GM19023 (cell line): ENCODE data around the gene PRSS2.
"Not testable (repeated sequence)": the region's sequence is repeated elsewhere in the genome, so short reads cannot be mapped to it uniquely, and the experiment has no call there.

Experiments
- ATAC-seq: cut with Tn5 transposase; IDR thresholded peaks from one replicate; pipeline ENCODE4 v1.9.1; 2021; ENCODE audit warnings: mild to moderate bottlenecking, moderate library complexity; ENCODE audit not compliant: unreplicated experiment

The PRSS2 gene

DNA sequence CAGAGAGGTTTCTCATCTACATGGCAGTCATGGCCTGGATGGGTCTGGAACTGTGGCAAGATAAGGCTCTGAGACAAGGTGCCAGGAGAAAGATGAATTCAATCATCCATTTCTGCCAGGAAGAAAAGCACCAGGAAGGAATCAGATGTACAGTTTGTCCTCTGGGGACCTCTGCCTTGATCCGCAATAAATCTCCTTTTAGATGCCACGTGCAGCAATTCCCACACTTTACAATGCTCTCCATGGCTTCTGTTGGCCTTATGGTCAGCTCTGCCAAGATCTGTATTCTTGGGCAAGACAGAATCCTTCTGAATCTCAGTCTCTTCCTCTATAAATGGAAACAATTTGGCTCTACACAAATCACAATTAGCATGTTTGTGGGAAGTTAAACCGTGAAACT is 12.5 kb upstream of the PRSS2 start:
- ATAC-seq: not testable (repeated sequence)

DNA sequence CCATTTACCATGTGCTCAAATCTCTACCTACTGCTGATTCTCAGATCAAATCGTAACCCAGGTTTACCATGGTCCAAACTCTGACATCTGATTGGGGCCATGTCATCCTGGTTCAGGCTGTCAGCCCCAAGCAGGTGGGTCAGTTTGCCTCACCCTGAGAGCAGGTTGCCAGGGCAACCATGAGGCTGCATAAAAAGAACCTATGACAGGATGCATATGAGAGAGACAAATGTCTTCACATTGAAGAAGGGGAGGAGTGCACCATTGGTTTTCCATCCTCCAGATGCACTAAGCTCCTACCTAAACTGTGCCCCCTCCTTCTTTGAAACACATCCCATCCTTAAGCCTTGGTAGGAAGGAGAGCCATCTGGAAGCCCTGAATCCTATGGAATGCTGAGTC is 11.3 kb upstream of the PRSS2 start:
- ATAC-seq: no peak

DNA sequence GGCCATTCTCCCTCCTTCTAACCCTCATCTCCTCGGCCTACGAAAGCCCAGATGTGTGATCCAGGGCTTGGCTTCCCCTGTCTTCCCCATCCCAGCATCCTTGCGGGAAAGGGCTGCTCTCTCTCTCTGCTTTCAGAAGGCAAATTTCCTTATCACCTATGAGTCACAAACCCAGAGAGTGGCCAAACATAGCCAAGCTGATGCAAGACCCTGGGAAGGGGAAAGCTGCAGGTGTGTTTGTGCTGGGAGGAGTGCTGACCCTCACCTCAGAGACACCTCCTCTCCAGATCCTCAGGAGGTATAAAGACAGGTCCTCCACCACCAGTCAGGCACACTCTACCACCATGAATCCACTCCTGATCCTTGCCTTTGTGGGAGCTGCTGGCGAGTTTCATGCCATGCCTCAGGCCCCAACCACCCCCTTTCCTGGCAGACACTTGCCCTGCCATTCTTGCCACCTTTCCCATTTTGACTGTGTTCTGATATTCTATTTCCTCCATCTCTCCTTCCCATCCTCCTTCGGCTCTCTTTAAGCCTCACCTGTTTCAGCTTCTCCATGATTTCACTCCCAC is 10.6 kb upstream of the PRSS2 start:
- ATAC-seq: no peak

DNA sequence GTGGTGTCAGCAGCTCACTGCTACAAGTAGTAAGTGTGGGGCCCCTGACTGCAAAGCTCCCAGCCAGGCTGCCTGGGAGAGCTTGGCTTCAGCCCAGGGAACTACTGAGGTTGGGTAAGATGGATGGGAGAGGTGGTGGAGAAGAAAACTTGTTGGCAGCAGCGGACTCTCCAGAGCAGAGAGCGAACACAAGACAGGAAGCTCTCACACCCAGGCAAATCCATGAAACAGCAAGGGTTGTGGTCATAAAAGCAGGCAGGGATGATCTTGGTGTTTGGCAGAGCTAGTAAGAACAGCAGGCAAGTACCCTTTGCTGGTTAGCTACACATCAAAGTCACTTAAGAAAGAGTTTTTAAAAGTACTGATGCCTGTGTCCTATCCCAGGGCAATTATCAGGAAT is 9.2 kb upstream of the PRSS2 start:
- not testable (repeated sequence) for ATAC-seq

DNA sequence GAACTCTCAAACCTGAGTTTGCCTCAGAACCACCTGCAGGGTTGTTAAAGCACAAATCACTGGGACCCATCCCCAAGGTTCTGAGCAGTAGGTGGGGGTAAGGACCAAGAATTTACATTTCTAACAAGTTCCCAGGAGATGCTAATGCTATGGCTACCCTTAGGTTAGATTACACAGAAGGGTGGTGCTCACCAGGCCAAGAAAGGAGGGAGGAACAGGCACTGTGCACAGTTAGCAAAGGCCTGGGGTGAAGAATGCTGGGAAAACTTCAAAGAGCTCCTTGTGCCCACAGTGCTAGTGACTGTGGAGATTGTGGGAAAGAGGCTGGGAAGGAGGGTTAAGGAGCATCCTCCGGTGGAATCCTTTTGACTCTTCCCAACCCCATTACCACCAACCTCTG is 8.7 kb upstream of the PRSS2 start:
- ATAC-seq: no peak

DNA sequence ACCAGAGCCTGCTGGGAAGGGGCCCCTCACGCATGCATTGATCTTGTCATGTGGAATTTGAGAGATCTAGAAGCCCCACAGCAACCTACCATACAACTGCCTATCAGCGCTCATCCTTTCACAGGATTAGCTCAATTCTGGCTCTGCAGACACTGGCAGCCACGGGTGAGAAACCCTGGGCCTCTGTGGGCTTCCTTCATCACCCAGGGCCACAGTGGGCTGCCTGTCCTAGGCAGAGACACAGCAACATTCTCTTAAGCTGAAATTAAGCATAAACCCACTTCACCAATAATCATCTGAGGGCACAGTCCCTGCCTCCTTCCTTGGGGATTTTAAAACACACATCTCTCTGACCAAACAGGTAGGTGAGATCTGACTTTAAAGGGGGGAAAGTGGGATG is 3.3 kb upstream of the PRSS2 start:
- no peak for ATAC-seq

DNA sequence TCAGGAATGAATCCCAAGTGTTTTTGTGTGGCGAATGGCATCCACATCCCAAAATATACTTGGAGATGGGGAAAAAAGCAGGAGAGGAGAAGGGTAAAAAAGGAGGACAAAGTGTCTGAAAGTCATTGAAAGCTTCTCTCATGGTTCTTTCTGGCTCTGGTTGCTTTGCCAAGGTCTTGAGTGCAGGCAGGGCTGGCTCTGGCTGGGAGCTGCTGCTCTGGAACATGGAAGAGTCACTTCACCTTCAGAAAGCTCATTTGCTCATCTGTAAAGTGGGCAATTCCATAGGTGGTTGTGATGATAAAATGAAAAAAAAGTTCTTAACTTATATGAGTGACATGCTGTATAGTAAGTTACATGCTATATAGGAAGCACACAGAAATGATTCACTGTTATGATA is 2.9 kb upstream of the PRSS2 start:
- no peak for ATAC-seq

DNA sequence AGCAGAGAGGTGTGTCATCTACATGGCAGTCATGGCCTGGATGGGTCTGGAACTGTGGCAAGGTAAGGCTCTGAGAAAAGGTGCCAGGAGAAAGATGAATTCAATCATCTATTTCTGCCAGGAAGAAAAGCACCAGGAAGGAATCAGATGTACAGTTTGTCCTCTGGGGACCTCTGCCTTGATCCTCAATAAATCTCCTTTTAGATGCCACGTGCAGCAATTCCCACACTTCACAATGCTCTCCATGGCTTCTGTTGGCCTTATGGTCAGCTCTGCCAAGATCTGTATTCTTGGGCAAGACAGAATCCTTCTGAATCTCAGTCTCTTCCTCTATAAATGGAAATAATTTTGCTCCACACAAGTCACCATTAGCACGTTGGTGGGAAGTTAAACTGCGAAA is 1.9 kb upstream of the PRSS2 start:
- not testable (repeated sequence) for ATAC-seq

DNA sequence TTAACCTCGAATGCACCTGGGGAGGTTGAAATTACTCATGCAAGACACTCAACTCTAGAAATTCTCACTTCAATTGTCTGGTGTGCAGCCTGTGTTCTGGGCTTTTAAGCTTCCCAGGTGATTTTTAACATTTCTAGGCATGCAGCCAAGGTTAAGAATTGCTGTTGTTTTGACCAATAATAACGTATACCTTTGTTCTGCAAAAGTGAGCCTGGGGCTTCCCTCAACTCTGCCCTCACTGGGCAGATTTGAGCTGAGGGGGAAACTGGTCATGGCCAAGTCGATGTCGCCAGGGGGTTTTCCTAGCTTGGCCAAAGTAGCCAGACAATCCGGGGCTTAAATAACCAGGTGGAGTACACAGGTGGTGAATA is 568 bp downstream of the PRSS2 start:
- ATAC-seq: peak; percentile 82

DNA sequence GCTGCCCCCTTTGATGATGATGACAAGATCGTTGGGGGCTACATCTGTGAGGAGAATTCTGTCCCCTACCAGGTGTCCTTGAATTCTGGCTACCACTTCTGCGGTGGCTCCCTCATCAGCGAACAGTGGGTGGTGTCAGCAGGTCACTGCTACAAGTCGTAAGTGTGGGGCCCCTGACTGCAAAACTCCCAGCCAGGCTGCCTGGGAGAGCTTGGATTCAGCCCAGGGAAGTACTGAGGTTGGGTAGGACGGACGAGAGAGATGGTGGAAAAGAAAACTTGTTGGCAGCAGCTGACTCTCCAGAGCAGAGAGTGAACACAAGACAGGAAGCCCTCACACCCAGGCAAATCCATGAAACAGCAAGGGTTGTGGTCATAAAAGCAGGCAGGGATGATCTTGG is 1.3 kb downstream of the PRSS2 start:
- no peak for ATAC-seq

DNA sequence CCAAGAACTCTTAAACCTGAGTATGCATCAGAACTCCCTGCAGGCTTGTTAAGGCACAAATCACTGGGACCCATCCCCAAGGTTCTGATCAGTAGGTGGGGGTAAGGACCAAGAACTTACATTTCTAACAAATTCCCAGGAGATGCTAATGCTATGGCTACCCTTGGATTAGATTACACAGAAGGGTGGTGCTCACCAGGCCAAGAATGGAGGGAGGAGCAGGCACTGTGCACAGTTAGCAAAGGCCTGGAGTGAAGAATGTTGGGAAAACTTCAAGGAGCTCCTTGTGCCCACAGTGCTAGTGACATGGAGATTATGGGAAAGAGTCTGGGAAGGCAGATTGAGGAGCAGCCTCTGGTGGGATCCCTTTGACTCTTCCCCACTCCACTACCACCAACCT is 1.9 kb downstream of the PRSS2 start:
- ATAC-seq: no peak

DNA sequence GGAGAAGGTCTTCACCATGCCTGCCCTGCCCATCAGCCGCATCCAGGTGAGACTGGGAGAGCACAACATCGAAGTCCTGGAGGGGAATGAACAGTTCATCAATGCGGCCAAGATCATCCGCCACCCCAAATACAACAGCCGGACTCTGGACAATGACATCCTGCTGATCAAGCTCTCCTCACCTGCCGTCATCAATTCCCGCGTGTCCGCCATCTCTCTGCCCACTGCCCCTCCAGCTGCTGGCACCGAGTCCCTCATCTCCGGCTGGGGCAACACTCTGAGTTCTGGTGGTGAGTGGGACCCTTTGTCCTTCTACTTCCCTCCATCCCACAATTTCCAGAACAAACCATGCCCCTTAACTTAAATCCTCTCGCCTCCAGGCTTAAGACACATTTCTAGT is 2.5 kb downstream of the PRSS2 start:
- no peak for ATAC-seq

DNA sequence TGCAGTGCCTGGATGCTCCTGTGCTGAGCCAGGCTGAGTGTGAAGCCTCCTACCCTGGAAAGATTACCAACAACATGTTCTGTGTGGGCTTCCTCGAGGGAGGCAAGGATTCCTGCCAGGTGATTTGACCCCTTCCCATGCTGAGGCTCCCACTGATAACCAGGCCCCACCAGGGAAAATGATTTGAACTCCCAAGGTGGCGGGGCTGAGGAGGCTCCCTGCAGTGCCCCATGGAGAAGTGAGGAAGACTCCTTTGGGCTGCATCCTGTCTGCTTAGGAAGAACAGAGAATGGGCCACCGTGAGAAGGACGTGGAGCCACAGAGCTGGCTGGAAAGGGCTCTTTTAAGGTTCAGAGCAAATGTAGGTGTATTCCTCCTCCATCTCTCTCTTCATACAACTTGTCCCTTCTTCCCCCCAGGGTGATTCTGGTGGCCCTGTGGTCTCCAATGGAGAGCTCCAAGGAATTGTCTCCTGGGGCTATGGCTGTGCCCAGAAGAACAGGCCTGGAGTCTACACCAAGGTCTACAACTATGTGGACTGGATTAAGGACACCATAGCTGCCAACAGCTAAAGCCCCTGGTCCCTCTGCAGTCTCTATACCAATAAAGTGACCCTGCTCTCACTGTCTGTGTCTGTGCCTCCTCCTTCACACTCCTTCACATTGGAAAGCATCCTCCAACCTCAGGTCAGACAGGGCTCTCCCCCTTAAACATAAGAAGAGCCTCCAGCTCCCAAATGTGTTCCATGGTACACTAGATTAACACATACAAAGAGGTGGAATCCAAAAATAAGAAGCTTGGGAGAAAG is 3.4 kb downstream of the PRSS2 start:
- no peak for ATAC-seq

DNA sequence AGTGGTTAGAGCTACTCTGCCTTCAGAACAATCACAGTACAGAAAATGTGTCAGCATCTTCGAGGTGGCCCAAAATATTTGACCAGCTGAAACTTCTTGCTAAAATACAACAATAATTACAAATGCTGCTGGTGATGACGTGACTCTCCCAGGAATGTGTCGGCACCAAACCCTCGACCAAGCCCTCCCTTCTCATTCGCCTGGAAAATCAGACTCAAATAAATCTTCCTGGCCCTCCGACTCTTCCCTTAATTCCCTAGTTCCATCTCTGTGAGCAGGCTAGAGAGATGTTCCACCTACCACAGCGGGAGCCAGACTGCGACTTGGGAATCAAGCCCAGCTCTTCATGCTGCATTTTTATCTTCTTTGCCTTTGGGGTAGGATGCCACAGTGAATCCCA is 4.1 kb downstream of the PRSS2 start:
- ATAC-seq: no peak

DNA sequence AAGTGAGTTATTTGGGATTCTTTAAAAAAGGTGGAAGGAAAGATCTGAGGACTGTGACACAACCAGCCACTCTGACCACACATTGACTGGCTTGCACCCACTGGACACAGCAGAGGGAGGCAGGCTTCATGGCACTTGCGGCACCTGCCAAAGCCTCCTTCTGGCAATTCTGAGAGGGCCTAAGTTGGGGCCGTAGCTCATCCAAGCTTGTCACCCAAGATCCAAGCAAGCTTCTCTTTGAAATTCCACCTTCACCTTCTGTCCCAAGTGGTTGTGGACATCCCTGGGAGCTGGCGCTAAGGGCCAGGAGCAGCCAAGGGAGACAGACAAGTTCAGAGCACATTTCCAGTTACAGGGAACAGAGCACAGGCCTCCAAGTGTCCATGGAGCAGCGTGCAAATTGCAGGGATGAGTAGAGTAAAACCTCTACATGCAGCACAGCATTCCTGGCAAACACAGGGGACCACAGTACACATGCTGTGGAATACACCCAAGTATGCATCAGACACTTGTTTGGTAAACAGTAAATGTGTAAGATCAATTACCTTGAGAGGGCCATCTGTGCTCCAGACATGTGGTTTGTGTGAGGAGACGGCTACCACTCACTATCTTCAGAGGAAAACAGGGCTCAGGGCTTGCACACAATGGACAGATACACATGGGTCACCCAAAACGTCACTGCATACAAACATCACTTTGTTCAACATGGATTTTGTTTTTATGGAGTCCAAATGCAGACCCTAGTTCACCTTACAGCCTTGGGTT is 4.8 kb downstream of the PRSS2 start:
- not testable (repeated sequence) for ATAC-seq

DNA sequence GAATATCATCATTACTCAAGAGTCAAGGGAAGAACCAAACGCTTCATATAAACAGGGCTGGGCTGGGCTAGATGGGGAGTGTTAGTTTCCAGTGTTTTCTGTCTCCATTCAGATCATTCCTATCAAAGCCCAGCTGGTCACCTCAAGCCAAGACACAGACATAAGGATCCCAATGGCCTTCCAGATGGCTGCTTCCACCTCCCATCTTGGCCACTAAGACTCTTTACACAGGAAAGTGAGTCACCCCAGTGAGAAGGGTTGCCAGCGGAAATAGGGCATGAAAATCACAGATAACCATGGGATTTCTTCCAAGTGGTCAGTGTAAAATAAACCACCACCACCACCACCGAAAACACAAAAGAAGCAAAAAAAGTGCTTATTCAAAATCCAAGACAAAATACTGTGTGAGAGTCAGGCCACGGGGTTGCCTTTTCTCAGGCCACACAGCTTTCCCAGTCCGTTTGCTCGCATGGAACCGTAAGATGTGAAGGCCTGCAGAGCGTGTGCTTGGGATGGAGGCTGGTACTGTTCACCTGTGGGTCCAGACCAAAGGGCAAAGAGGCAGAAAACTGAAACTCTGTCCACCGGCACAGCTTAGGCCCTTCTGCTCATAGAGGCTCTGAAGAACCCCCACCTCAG is 5.6 kb downstream of the PRSS2 start:
- no peak for ATAC-seq

DNA sequence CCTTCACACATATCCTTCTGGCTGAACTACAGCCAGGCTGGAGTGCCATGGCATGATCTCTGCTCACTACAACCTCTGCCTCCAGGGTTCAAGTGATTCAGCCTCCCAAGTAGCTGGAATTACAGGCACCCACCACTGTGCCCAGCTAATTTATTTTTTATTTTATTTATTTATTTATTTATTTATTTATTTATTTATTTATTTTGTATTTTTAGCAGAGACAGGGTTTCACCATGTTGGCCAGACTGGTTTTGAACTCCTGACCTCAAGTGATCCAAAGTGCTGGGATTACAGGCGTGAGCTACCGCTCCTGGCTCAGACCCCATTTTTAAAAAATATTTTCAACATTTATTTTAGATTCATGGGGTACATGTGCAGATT is 6.1 kb downstream of the PRSS2 start:
- not testable (repeated sequence) for ATAC-seq

DNA sequence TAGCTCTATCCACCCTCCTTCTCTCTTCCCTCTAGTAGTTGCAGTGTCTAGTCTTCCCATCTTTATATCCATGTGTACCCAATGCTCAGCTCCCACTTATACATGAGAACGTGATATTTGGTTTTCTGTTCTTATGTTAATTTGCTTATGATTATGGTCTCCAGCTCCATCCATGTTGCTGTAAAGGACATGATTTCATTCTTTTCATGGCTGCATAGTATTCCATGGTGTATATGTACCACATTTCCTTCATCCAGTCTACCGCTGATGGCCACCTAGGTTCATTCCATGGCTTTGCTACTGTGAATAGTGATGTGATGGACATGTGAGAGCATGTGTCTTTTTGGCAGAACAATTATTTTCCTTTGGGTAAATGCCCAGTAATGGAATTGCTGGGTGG is 6.5 kb downstream of the PRSS2 start:
- ATAC-seq: no peak

DNA sequence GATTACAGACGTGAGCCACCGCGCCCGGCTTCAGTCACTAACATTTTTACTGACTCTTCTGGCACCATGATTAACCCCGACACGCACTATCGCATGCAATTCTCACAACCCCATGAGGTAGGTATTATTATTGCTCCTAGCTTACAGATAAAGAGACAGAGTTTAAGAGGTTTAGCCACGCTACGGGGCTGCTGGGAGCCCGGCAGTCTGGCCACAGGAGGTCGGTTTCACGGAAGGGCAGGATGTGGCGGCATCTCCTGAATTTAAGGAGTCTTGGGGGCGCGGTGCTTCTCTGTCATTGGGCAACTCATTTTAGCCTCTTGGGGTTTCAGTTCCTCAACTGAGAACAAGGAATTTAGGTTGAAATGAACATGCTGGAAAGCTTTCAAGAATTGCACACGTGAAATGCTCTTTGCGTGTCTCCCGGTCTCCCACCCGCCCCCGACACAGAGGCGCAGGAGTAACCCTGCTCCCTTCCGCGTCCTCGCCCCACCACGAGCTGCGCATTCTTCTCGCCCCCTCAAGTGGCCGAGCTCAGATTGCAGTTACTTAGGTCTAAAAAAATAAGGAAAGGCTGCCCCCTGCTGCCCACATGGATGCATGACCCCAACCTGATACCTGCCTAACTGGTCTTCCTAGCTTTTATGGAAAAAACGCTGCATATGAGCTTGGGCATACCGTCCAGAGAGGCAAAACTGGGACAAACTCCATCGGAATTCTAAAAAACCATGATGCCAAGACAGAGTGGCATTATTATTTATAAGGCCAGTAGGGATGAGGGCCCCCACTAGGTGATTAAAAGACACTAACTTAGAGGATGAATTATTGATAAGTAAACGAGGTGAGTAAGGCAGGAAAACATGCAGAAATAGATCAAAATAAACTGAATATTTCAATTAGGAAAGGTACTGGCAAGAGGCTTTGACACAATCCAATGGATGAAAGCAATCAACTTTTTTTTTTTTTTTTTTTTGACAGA is 12.4 kb downstream of the PRSS2 start:
- peak; percentile 95 for ATAC-seq

DNA sequence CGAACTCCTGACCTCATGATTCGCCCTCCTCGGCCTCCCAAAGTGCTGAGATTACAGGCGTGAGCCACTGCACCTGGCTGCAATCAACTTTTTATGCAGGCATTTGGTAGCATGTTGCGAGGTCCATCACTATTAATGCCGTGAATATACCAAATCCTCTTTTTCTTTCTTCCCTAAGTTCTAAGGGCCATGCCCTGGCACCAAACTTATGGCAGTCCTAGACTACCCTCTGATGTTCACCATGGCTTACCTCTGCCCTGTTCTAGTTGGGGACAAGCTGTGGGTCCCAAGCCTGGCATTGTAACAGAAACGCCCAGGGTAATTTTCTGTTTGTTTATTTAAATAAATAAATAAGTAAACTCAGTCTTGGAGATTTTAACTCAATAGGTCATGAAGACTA is 13.3 kb downstream of the PRSS2 start:
- no peak for ATAC-seq

DNA sequence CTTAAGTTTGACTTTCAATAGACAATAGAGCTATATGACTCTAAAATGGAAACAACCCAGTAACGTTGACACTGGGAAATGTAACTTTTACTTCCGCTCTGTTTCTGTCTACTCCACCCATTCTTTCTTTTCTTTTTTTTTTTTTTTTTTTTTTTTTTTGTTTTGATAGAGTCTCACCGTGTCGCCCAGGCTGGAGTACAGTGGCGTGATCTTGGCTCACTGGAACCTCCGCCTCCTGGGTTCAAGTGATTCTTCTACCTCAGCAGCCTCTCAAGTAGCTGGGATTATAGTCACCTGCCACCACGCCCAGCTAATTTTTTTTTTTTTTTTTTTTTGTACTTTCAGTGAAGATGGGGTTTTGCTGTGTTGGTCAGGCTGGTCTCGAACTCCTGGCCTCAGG is 13.9 kb downstream of the PRSS2 start:
- no peak for ATAC-seq
